ENCODE data around the gene WDR93. TPM values are rescaled to one million over a fixed set of nuclear protein-coding genes. Genes with fewer than 3 reads are reported as not detected.

Gene WDR93
- total RNA-seq, 2 experiments from 2014 or later: 0.19 TPM; not detected in 1

Small RNA genes within 50 kb of the gene (small RNA-seq; reads per million reads assigned to genes)
- gene RNU6-132P: 0.16 reads per million

Other genes starting within 250 kb of the WDR93 start
- not detected in 2 replicates for gene RHCG, start 194.2 kb upstream of the WDR93 start, total RNA-seq (2014; rRNA removed; shearing (Covaris generic))
- not detected in 2 replicates for gene RHCG, start 194.2 kb upstream of the WDR93 start, total RNA-seq (2022)
- gene TICRR, start 115.3 kb upstream of the WDR93 start, total RNA-seq (2014; rRNA removed; shearing (Covaris generic)): 25.9 and 26.2 TPM in 2 replicates
- 42.6 and 44.4 TPM in 2 replicates for gene TICRR, start 115.3 kb upstream of the WDR93 start, total RNA-seq (2022)
- gene KIF7, start 35.3 kb upstream of the WDR93 start, total RNA-seq (2014; rRNA removed; shearing (Covaris generic)): not detected in 2 replicates
- gene KIF7, start 35.3 kb upstream of the WDR93 start, total RNA-seq (2022): 0.10 TPM in 1 of 2 replicates, not detected in the other
- not detected in 2 replicates for gene PLIN1, start 11.4 kb upstream of the WDR93 start, total RNA-seq (2014; rRNA removed; shearing (Covaris generic))
- gene PLIN1, start 11.4 kb upstream of the WDR93 start, total RNA-seq (2022): 0.19 and 0.46 TPM in 2 replicates
- gene PEX11A, start 57 bp upstream of the WDR93 start, total RNA-seq (2014; rRNA removed; shearing (Covaris generic)): 2.0 and 2.4 TPM in 2 replicates
- gene PEX11A, start 57 bp upstream of the WDR93 start, total RNA-seq (2022): 0.77 and 2.8 TPM in 2 replicates
- gene MESP1, start 60.4 kb downstream of the WDR93 start, total RNA-seq (2014; rRNA removed; shearing (Covaris generic)): 0.05 and 3.5 TPM in 2 replicates
- gene MESP1, start 60.4 kb downstream of the WDR93 start, total RNA-seq (2022): not detected in 2 replicates
- gene MESP2, start 85.5 kb downstream of the WDR93 start, total RNA-seq (2014; rRNA removed; shearing (Covaris generic)): not detected in 2 replicates
- not detected in 2 replicates for gene MESP2, start 85.5 kb downstream of the WDR93 start, total RNA-seq (2022)
- gene ANPEP, start 124.0 kb downstream of the WDR93 start, total RNA-seq (2014; rRNA removed; shearing (Covaris generic)): 0.03 and 0.10 TPM in 2 replicates
- gene ANPEP, start 124.0 kb downstream of the WDR93 start, total RNA-seq (2022): 0.29 TPM in 1 of 2 replicates, not detected in the other
- gene AP3S2, start 203.2 kb downstream of the WDR93 start, total RNA-seq (2014; rRNA removed; shearing (Covaris generic)): 20.8 and 28.5 TPM in 2 replicates
- 30.4 and 37.4 TPM in 2 replicates for gene AP3S2, start 203.2 kb downstream of the WDR93 start, total RNA-seq (2022)
- not detected in 2 replicates for gene ARPIN, start 222.1 kb downstream of the WDR93 start, total RNA-seq (2014; rRNA removed; shearing (Covaris generic))
- gene ARPIN, start 222.1 kb downstream of the WDR93 start, total RNA-seq (2022): not detected in 2 replicates

Measured in OCI-LY7 (cell line).